ENCODE results near the gene MYO9A. TPM values are rescaled to one million over a fixed set of nuclear protein-coding genes. Genes with fewer than 3 reads are reported as not detected.
"Not testable (repeated sequence)": the region's sequence is repeated elsewhere in the genome, so short reads cannot be mapped to it uniquely, and the experiment has no call there.

Gene MYO9A
- total RNA-seq, 1 experiment from 2014 or later = 30.1 TPM

DNA sequence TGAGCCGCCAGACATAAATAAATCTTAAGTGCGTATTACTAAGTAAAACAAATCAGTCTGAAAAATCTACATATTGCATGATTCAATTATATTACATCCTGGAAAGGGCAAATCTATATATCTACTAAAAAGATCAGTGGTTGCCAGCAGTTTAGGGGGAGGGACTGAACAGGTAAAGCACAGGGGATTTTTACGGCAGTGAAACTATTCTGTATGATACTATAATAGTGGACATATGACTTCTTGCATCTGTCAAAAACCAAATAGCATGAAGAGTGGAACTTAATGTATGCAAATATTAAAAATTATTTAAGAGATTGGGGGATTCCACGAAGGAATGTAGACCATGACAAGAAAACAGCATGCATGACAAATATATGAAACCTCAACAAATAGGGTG, 111.6 kb downstream of the MYO9A start:
- POLR2A ChIA-PET (ENCODE audit: low non-redundant PET) = no interaction called here
- H3K27me3 ChIP-seq (replicated peaks; ENCODE audit: insufficient read depth, low read depth, low read length, poor library complexity) = no peaks in the 10 kb centered on the region
- no TSS peak for BruUV-seq (replicated peaks)
- H3K4me1 ChIP-seq (ENCODE audit: insufficient read depth, low read length, poor library complexity, severe bottlenecking) = no peaks in the 10 kb centered on the region
- H3K36me3 ChIP-seq (ENCODE audit: insufficient read depth, low read length, poor library complexity, severe bottlenecking) = no peaks in the 10 kb centered on the region
- TF ChIP-seq, protein P1, sequence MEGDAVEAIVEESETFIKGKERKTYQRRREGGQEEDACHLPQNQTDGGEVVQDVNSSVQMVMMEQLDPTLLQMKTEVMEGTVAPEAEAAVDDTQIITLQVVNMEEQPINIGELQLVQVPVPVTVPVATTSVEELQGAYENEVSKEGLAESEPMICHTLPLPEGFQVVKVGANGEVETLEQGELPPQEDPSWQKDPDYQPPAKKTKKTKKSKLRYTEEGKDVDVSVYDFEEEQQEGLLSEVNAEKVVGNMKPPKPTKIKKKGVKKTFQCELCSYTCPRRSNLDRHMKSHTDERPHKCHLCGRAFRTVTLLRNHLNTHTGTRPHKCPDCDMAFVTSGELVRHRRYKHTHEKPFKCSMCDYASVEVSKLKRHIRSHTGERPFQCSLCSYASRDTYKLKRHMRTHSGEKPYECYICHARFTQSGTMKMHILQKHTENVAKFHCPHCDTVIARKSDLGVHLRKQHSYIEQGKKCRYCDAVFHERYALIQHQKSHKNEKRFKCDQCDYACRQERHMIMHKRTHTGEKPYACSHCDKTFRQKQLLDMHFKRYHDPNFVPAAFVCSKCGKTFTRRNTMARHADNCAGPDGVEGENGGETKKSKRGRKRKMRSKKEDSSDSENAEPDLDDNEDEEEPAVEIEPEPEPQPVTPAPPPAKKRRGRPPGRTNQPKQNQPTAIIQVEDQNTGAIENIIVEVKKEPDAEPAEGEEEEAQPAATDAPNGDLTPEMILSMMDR (conservative IDR thresholded peaks at IDR 0.05; ENCODE audit: low read depth, low read length) = no peak
- no peak for TF ChIP-seq EZH2 (IDR thresholded peaks at IDR 0.05; ENCODE audit: borderline replicate concordance, low read depth, low read length, poor library complexity, severe bottlenecking)
- intact Hi-C loops (cut with micrococcal nuclease; ENCODE audit: unreplicated experiment) = no loop called here
- no peak overlapping the region for H3K27ac ChIP-seq (ENCODE audit: low read depth, low read length, poor library complexity, severe bottlenecking)
- DNase-seq (ENCODE audit: low spot score) = no peak
- no peaks in the 10 kb centered on the region for H3K9me3 ChIP-seq (ENCODE audit: low read depth, low read length, poor library complexity, severe bottlenecking)
- CTCF ChIA-PET = no interaction called here
- H3K4me3 ChIP-seq (ENCODE audit: low read depth, low read length, poor library complexity, severe bottlenecking) = no peak overlapping the region

DNA sequence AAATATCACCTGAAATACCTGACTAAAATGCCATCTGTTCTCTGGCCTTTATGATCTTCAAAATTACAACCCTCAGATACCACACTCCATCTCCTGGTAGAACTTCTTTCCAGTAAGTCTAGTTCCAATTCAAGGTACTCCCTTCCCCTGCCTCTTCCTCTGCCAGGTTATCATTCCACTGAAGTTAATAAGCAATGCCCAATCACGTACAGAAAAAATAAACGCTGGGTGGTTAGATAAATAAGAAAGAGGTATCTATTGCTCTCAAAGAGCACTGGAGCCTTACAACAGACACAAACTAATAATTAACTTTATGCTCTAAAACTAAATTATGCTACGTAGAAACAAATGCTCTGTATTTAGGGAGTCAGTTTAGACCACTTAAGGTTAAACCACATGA, 112.5 kb downstream of the MYO9A start:
- TF ChIP-seq, protein P1 (conservative IDR thresholded peaks at IDR 0.05; ENCODE audit: low read depth, low read length) = no peak
- no peak for TF ChIP-seq EZH2 (IDR thresholded peaks at IDR 0.05; ENCODE audit: borderline replicate concordance, low read depth, low read length, poor library complexity, severe bottlenecking)
- no TSS peak for BruUV-seq (replicated peaks)
- Histone ChIP-seq H3K27me3 (replicated peaks; ENCODE audit: insufficient read depth, low read depth, low read length, poor library complexity) (no peaks in the 10 kb centered on the region), H3K4me1 (ENCODE audit: insufficient read depth, low read length, poor library complexity, severe bottlenecking) (no peaks in the 10 kb centered on the region), H3K36me3 (ENCODE audit: insufficient read depth, low read length, poor library complexity, severe bottlenecking) (no peaks in the 10 kb centered on the region), H3K9me3 (ENCODE audit: low read depth, low read length, poor library complexity, severe bottlenecking) (no peaks in the 10 kb centered on the region), H3K4me3 (ENCODE audit: low read depth, low read length, poor library complexity, severe bottlenecking) (no peak overlapping the region), H3K27ac (ENCODE audit: low read depth, low read length, poor library complexity, severe bottlenecking) (no peak overlapping the region)
- intact Hi-C loops (cut with micrococcal nuclease; ENCODE audit: unreplicated experiment) = no loop called here
- DNase-seq (ENCODE audit: low spot score) = no peak
- ChIA-PET CTCF (no interaction called here), POLR2A (ENCODE audit: low non-redundant PET) (no interaction called here)

DNA sequence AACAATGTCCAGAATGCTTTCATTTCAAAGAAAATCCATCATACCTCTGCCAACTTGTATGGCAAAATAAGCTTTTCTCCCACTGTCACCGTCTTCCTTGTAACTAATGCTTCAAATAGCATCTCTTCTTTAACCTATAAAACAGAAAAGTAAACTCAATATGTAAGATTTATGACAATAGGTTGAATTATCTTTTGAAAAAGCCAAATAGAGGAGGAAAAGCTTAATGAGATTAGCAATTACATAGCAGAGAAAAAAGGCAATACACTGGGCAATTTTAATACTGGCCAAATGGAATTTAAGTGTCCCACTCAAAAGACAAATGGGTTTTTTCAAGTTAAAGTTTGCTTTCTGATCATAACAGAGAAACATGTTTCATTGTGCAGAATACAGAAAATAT, 118.1 kb downstream of the MYO9A start:
- H3K4me3 ChIP-seq (ENCODE audit: low read depth, low read length, poor library complexity, severe bottlenecking) = no peak overlapping the region
- intact Hi-C loops (cut with micrococcal nuclease; ENCODE audit: unreplicated experiment) = no loop called here
- TF ChIP-seq EZH2 (IDR thresholded peaks at IDR 0.05; ENCODE audit: borderline replicate concordance, low read depth, low read length, poor library complexity, severe bottlenecking) = no peak
- TF ChIP-seq, protein P1 (conservative IDR thresholded peaks at IDR 0.05; ENCODE audit: low read depth, low read length) = no peak
- ChIA-PET POLR2A (ENCODE audit: low non-redundant PET) (no interaction called here), CTCF (interaction anchor here (0.5 kb wide), 1 partner anchor 213 kb away, joined by 14 read pairs; no protein-coding TSS in a partner anchor)
- peaks cover 15% of the 10 kb centered on the region for H3K4me1 ChIP-seq (ENCODE audit: insufficient read depth, low read length, poor library complexity, severe bottlenecking)
- no TSS peak for BruUV-seq (replicated peaks)
- H3K27me3 ChIP-seq (replicated peaks; ENCODE audit: insufficient read depth, low read depth, low read length, poor library complexity) = no peaks in the 10 kb centered on the region
- no peaks in the 10 kb centered on the region for H3K9me3 ChIP-seq (ENCODE audit: low read depth, low read length, poor library complexity, severe bottlenecking)
- no peaks in the 10 kb centered on the region for H3K36me3 ChIP-seq (ENCODE audit: insufficient read depth, low read length, poor library complexity, severe bottlenecking)
- no peak overlapping the region for H3K27ac ChIP-seq (ENCODE audit: low read depth, low read length, poor library complexity, severe bottlenecking)
- no peak for DNase-seq (ENCODE audit: low spot score)

DNA sequence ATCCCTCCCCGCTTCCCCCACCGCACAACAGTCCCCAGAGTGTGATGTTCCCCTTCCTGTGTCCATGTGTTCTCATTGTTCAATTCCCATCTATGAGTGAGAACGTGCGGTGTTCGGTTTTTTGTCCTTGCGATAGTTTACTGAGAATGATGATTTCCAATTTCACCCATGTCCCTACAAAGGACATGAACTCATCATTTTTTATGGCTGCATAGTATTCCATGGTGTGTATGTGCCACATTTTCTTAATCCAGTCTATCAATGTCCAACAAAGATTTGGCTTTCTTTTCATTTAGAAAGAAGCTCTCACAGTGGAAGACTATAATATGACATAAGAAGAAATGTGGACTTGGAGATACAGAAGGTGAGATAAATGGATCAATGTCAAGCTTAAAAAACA, 119.2 kb downstream of the MYO9A start:
- DNase-seq (ENCODE audit: low spot score); H3K27me3 ChIP-seq (replicated peaks; ENCODE audit: insufficient read depth, low read depth, low read length, poor library complexity); H3K36me3 ChIP-seq (ENCODE audit: insufficient read depth, low read length, poor library complexity, severe bottlenecking); H3K27ac ChIP-seq (ENCODE audit: low read depth, low read length, poor library complexity, severe bottlenecking); H3K4me3 ChIP-seq (ENCODE audit: low read depth, low read length, poor library complexity, severe bottlenecking); CTCF ChIA-PET; POLR2A ChIA-PET (ENCODE audit: low non-redundant PET); intact Hi-C loops (cut with micrococcal nuclease; ENCODE audit: unreplicated experiment); H3K9me3 ChIP-seq (ENCODE audit: low read depth, low read length, poor library complexity, severe bottlenecking); BruUV-seq (replicated peaks): not testable (repeated sequence)
- H3K4me1 ChIP-seq (ENCODE audit: insufficient read depth, low read length, poor library complexity, severe bottlenecking) = peaks cover 15% of the 10 kb centered on the region
